ENCODE data around the gene TRIB2. TPM values are rescaled to one million over a fixed set of nuclear protein-coding genes. Genes with fewer than 3 reads are reported as not detected.

TRIB2 gene
- total RNA-seq, 1 donor from 2014 or later = 4.0 TPM

GRCh38 chr2:12759248-12759647 is 42.5 kb downstream of the TRIB2 start:
- DNase-seq = no peak
- Mint-ChIP-seq H3K9me3 (peaks cover 7% of the 10 kb centered on the region), H3K27me3 (peaks cover 29% of the 10 kb centered on the region), H3K4me3 (no peak overlapping the region), H3K4me1 (peaks cover 4% of the 10 kb centered on the region), H3K36me3 (ENCODE audit: low read depth) (no peaks in the 10 kb centered on the region), H3K27ac (no peak overlapping the region)
- intact Hi-C loops (cut with micrococcal nuclease) = no loop called here

GRCh38 chr2:12761104-12761503 is 44.4 kb downstream of the TRIB2 start:
- peaks cover 4% of the 10 kb centered on the region for H3K4me1 Mint-ChIP-seq
- no peak for DNase-seq
- intact Hi-C loops (cut with micrococcal nuclease) = no loop called here
- H3K27me3 Mint-ChIP-seq = peaks cover 28% of the 10 kb centered on the region
- no peaks in the 10 kb centered on the region for H3K36me3 Mint-ChIP-seq (ENCODE audit: low read depth)
- H3K4me3 Mint-ChIP-seq = no peak overlapping the region
- peaks cover 10% of the 10 kb centered on the region for H3K9me3 Mint-ChIP-seq
- no peak overlapping the region for H3K27ac Mint-ChIP-seq

GRCh38 chr2:12762337-12762736 is 45.6 kb downstream of the TRIB2 start:
- Mint-ChIP-seq H3K27ac (no peak overlapping the region), H3K4me3 (no peak overlapping the region), H3K36me3 (ENCODE audit: low read depth) (no peaks in the 10 kb centered on the region), H3K9me3 (peaks cover 10% of the 10 kb centered on the region), H3K4me1 (peaks cover 4% of the 10 kb centered on the region), H3K27me3 (peaks cover 26% of the 10 kb centered on the region)
- DNase-seq = no peak
- intact Hi-C loops (cut with micrococcal nuclease) = no loop called here

GRCh38 chr2:12762976-12763375 is 46.2 kb downstream of the TRIB2 start:
- Mint-ChIP-seq H3K36me3 (ENCODE audit: low read depth) (no peaks in the 10 kb centered on the region), H3K4me1 (peaks cover 4% of the 10 kb centered on the region), H3K9me3 (peaks cover 10% of the 10 kb centered on the region), H3K4me3 (no peak overlapping the region), H3K27ac (no peak overlapping the region), H3K27me3 (peaks cover 29% of the 10 kb centered on the region)
- intact Hi-C loops (cut with micrococcal nuclease) = no loop called here
- no peak for DNase-seq

GRCh38 chr2:12763486-12763885 is 46.8 kb downstream of the TRIB2 start:
- no peak overlapping the region for H3K27ac Mint-ChIP-seq

GRCh38 chr2:12764075-12764730 is 47.5 kb downstream of the TRIB2 start:
- H3K27me3 Mint-ChIP-seq = peaks cover 31% of the 10 kb centered on the region
- no peak overlapping the region for H3K4me3 Mint-ChIP-seq
- H3K4me1 Mint-ChIP-seq = peaks cover 4% of the 10 kb centered on the region
- H3K27ac Mint-ChIP-seq = no peak overlapping the region
- no peaks in the 10 kb centered on the region for H3K36me3 Mint-ChIP-seq (ENCODE audit: low read depth)
- peaks cover 10% of the 10 kb centered on the region for H3K9me3 Mint-ChIP-seq
- no peak for DNase-seq
- intact Hi-C loops (cut with micrococcal nuclease) = no loop called here

More at GRCh38 chr2:12763486-12763885, 46.8 kb downstream of the TRIB2 start:
- Mint-ChIP-seq H3K27me3 (peaks cover 32% of the 10 kb centered on the region), H3K36me3 (ENCODE audit: low read depth) (no peaks in the 10 kb centered on the region), H3K9me3 (peaks cover 10% of the 10 kb centered on the region), H3K4me3 (no peak overlapping the region), H3K4me1 (peaks cover 4% of the 10 kb centered on the region)
- intact Hi-C loops (cut with micrococcal nuclease) = no loop called here
- DNase-seq = no peak

- Mint-ChIP-seq H3K36me3 (ENCODE audit: low read depth) (no peaks in the 10 kb centered on the region), H3K27me3 (peaks cover 34% of the 10 kb centered on the region), H3K9me3 (peaks cover 10% of the 10 kb centered on the region), H3K27ac (no peak overlapping the region), H3K4me1 (peaks cover 4% of the 10 kb centered on the region), H3K4me3 (no peak overlapping the region)
- intact Hi-C loops (cut with micrococcal nuclease) = no loop called here
- DNase-seq = no peak
Measured at GRCh38 chr2:12764849-12765605, 48.3 kb downstream of the TRIB2 start.

- H3K27me3 Mint-ChIP-seq = peaks cover 31% of the 10 kb centered on the region
- no peak for DNase-seq
- no peak overlapping the region for H3K27ac Mint-ChIP-seq
- no peaks in the 10 kb centered on the region for H3K36me3 Mint-ChIP-seq (ENCODE audit: low read depth)
- no peak overlapping the region for H3K4me3 Mint-ChIP-seq
- H3K4me1 Mint-ChIP-seq = no peaks in the 10 kb centered on the region
- intact Hi-C loops (cut with micrococcal nuclease) = no loop called here
- peaks cover 4% of the 10 kb centered on the region for H3K9me3 Mint-ChIP-seq
Measured at GRCh38 chr2:12766421-12766879, 49.7 kb downstream of the TRIB2 start.

- Mint-ChIP-seq H3K4me3 (no peak overlapping the region), H3K36me3 (ENCODE audit: low read depth) (no peaks in the 10 kb centered on the region), H3K27ac (no peak overlapping the region), H3K4me1 (no peaks in the 10 kb centered on the region), H3K27me3 (peaks cover 33% of the 10 kb centered on the region), H3K9me3 (peaks cover 4% of the 10 kb centered on the region)
- DNase-seq = no peak
- intact Hi-C loops (cut with micrococcal nuclease) = no loop called here
Measured at GRCh38 chr2:12767541-12767940, 50.8 kb downstream of the TRIB2 start.

GRCh38 chr2:12767996-12768624 is 51.4 kb downstream of the TRIB2 start:
- no peak for DNase-seq
- Mint-ChIP-seq H3K36me3 (ENCODE audit: low read depth) (no peaks in the 10 kb centered on the region), H3K27me3 (peaks cover 31% of the 10 kb centered on the region), H3K9me3 (peaks cover 4% of the 10 kb centered on the region), H3K4me1 (no peaks in the 10 kb centered on the region), H3K27ac (no peak overlapping the region), H3K4me3 (no peak overlapping the region)
- intact Hi-C loops (cut with micrococcal nuclease) = no loop called here

- no peak overlapping the region for H3K27ac Mint-ChIP-seq
- no peaks in the 10 kb centered on the region for H3K9me3 Mint-ChIP-seq
- H3K4me3 Mint-ChIP-seq = no peak overlapping the region
- intact Hi-C loops (cut with micrococcal nuclease) = no loop called here
- H3K4me1 Mint-ChIP-seq = no peaks in the 10 kb centered on the region
- DNase-seq = no peak
- no peaks in the 10 kb centered on the region for H3K36me3 Mint-ChIP-seq (ENCODE audit: low read depth)
- H3K27me3 Mint-ChIP-seq = peaks cover 26% of the 10 kb centered on the region
Measured at GRCh38 chr2:12769492-12770105, 52.9 kb downstream of the TRIB2 start.

- Mint-ChIP-seq H3K9me3 (no peaks in the 10 kb centered on the region), H3K36me3 (ENCODE audit: low read depth) (no peaks in the 10 kb centered on the region), H3K4me1 (no peaks in the 10 kb centered on the region), H3K27me3 (peaks cover 26% of the 10 kb centered on the region), H3K27ac (no peak overlapping the region), H3K4me3 (no peak overlapping the region)
- intact Hi-C loops (cut with micrococcal nuclease) = no loop called here
- DNase-seq = no peak
Measured at GRCh38 chr2:12770300-12770968, 53.7 kb downstream of the TRIB2 start.

- H3K9me3 Mint-ChIP-seq = no peaks in the 10 kb centered on the region
- no peak overlapping the region for H3K4me3 Mint-ChIP-seq
- H3K27ac Mint-ChIP-seq = no peak overlapping the region
- no peaks in the 10 kb centered on the region for H3K4me1 Mint-ChIP-seq
- no peaks in the 10 kb centered on the region for H3K36me3 Mint-ChIP-seq (ENCODE audit: low read depth)
- no peak for DNase-seq
- H3K27me3 Mint-ChIP-seq = peaks cover 26% of the 10 kb centered on the region
- intact Hi-C loops (cut with micrococcal nuclease) = no loop called here
Measured at GRCh38 chr2:12771154-12771553, 54.4 kb downstream of the TRIB2 start.

Data from activated CD4-positive, alpha-beta T cell treated with anti-CD3 and anti-CD28 coated beads, Interleukin-2, amount 10 ng/mL, durations not matched to agents 24 days and 14 days (primary cell).